Renal pelvis (tissue), 4 donors: Measurements from ENCODE around the gene SLC2A13. TPM values are rescaled to one million over a fixed set of nuclear protein-coding genes. Genes with fewer than 3 reads are reported as not detected.

Experiments
- DNase-seq: peaks from one replicate; pipeline ENCODE4 v3.0.0-alpha.2; 2013
- polyA plus RNA-seq, 3 donors: library from polyadenylated mRNA; unstranded; fragments of 120-200 nt; gene quantifications; one replicate each; pipeline ENCODE4 v1.2.1, GENCODE V29; 2013; ENCODE audit not compliant: insufficient read length in 3 of 3

The SLC2A13 gene
- polyA plus RNA-seq, 3 donors = 10.7 to 11.7 (median 11.6) TPM

DNA sequence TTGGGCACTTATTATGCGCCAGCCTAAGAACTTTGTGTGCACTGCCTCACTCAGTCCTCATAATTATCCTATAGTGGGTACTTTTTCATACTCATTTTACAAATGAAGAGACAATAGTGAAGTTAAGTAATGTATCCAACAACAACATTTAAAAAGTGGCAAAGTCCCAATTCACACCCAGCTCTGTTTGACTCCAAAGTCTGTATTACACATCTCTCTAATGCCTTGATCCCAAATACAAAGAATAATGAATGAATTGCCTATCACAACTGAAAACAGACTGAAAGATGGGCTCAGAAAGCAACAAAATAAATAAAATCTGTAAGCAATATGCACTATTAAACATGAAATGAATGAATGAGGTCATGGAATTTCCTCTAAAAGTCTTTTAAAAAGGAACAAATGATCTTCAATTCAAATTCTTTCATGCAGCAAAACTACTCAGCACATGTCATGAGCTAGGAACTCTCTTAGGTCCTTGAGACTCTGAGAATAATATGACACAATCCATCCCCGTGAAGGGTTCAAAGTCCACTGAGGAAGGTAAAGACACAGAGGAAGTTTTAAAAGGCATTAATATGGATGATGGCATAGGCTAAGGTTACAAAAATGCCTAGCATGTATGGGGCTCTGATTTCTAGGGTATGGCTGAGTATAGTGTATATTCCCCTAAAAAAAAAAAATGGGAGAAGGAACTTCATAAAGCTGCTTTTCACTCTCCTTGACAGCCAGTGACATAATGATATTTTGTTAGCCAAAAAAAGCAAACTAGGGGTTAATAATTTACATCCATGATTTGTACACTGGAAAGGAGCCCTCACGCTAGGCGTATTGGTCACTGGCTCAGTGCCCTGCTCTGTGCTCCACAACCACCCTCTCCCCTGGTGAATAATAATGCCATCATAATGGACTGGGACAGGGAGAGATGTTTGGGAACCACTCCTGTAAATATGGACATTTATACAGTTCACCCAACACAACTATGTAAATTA, 103.4 kb downstream of the SLC2A13 start:
- DNase-seq = no peak

DNA sequence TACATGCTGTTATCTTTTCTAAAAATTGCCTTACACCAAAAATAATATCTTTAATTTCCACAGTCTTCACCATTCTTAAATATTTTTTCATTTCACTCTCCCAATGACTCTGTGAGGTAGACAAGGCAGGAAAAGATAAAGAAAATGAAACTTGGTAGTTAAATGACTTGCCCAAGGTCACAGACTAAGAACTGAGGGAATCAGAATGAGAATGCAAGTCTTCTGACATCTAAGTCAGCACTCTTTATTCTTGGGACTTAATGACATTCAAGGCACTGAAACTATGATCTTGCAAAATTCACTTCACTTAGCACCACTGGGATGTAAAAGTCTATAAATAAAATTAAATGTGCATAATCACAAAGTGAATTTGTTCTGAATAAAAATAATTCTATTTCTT, 104.5 kb downstream of the SLC2A13 start:
- DNase-seq = no peak

DNA sequence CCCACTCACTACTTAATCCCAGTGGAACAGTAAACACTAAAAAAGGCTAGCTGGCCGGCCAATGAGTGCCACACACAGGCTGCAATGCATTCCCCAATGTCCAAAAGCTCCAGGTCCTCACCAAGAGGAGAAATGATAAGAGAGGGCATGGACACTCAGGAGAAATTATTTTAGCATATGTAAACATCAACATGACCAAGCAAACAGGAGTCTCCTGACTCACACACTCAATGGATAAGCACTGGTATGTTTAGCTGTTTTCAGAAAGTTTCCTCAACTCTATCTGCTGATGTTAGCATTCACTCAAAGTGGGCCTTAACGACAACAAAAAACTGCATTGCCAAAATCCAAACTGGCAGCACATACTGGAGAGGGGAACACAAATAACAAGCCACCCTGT, 105.0 kb downstream of the SLC2A13 start:
- no peak for DNase-seq

DNA sequence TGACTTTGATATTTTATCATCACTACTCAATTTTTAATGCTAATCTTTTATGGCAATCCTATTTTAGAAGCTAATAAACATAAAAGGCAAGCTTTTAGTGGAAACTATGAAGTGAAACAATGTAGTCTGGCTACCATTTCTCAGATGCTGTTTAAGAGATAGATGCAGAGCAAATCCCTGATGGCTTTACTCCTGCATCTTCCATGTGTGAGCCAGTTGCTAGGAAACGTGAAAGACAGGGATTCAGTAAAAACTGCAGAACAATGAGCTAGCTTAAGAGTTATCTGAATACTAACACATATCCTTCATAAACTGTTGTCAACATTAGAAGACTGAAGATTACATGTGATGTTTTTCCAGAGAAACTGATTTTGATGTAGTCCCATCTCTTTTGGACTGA, 112.6 kb downstream of the SLC2A13 start:
- DNase-seq = no peak

DNA sequence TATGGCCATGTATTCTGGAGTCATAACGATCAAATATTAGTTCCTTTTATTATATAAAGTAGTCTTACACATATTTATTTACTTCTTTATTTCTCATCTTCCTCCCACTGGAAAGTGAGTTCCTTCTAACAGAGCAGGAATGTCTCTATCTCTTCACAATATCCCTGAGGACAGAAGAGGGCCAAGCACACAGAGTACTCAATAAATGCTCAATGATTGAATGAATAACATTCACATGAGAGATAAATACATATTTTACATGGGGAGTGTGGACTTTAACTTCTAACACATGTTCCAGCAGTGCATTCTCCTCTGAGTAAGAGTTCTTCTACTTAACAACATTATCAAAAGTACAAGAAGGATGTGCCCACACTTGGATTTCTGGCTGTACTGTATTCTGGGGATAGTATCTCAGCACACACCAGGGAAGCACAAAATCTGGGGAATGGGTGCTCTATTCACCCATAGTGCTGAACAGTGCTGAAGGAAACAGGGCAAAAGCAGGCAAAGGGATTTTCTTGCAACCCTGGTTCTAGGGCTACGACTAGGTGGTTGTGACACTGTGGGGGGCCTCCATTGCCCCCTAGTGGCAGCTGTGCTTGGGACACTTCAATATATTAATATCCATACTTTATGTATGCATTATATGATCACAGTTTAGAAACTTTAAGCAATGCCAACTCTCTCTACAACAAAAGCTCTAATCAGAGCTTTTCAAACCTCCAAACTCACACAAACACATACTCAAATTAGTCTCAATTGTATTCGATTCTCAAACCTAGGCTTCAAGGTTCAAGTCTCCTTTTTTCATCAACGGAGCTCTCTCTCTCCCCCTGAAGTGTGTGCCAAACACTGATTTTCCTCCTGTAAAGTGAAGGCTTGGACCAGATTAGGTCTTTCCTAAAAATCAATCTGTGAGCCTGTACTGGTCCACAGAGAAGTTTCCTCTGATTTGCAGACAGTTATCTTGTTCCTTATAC, 115.5 kb downstream of the SLC2A13 start:
- DNase-seq = peak; percentile 34

DNA sequence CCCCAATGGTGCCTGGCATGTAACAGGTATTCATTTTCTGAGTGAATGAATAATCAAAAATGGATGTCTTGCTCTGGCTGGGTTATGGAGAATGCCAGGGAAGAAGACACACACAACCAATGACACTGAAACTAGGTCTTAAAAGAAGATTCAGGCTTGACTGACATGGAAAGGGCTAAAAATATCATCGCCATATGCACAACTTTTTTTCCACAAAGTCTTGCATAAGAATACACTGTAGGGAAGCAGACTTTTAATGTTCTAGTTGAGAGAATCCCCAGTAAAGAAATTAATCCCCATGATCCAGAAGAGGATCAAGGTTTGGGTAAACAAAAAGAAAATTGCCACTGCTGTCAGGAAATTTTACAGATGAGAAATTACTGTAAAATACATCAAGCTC, 116.4 kb downstream of the SLC2A13 start:
- no peak for DNase-seq

DNA sequence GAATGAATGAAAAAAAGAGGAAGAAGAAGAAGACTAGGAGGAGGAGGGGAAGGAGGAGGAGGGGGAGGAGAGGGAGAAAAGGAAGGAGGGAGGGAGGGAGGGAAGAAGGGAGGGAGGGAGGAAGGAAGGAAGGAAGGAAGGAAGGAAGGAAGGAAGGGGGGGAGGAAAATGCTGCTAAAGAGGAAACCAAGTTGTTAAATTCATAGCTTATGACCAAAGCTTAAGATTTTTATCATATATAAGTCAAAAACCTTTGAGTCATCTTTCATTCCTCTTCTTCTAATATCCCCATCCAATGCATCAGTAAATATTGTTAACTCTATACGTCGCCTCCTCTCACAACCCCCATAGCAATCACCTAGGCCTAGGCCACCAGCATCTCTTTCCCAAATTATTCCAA, 117.3 kb downstream of the SLC2A13 start:
- DNase-seq = no peak

DNA sequence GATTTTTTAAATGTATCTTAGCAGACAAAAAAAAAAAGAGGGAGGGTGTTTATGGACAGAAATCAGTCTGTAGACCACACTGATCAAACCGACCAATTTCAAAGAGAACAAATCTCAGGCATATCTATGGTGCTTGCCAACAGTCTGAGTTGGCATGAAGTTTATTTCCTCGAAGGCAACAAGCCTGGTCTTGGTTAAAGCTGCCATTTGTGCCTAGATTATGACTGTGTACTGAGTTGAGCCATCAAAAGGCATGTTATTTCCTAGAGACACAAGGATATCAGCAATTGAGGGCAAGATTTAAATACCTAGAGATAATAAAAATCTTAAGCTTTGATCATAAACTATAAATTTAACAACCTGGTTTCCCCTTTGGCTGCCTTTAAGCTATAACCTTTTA, 119.2 kb downstream of the SLC2A13 start:
- DNase-seq = no peak

DNA sequence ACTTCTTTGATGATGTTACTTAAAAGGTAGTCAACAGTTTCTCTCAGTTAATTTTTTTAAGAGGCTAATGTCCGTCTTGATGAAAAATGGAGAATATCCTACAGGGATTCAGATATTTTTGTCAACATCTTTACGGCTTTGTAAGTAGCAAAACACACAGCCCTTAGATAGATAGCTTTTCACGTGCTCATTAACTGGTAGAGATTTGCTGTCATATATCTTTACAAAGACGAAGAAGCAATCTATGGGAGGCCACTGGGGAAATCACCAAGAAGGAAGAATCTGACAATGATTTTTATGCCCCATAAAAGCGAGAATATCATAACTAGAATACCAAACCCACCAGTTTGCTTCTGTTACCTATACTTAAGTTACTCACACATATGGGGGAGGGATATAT, 121.2 kb downstream of the SLC2A13 start:
- no peak for DNase-seq

DNA sequence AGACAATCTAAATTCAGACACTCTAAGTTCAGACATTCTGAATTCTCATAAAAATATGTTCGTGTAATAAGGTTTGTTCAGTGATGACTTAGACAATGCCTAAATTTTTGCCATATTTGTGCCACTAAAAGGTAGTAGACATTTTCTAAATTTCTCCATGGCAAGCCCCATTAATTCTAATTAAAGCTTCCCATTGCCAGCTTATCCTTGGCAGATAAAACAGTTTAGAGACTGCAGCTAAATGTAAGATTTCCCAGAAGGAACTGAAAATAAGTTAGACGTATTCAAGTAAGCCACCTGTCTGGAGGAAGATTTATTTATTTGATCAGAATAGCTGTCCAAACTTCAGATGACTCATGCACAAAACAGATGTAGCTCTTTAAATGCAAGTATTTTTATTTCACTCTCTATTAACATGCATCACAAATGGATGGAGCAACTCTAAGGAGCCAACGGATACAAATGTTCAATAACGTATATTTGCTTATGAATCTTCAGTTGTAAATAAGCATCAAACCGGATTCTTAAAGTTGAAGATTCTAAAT, 130.4 kb downstream of the SLC2A13 start:
- DNase-seq = no peak

DNA sequence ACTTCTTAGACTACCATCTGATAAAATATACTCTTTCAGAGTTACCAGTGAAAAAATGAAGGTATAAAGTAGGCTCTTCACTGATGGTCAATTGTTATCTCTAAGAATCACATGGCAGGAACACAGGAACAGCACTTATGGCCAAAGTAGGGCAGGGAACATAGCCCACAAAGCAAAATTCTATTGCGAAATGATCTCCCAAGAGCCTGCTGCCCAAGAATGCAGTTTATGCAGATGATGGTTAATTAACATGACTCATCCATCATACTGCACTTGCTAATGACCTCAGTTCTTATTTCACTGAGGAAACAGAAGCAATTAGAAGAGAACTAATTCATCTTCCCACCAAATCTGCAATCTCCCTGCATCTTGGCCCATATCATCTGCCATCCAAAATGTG, 133.8 kb downstream of the SLC2A13 start:
- no peak for DNase-seq

DNA sequence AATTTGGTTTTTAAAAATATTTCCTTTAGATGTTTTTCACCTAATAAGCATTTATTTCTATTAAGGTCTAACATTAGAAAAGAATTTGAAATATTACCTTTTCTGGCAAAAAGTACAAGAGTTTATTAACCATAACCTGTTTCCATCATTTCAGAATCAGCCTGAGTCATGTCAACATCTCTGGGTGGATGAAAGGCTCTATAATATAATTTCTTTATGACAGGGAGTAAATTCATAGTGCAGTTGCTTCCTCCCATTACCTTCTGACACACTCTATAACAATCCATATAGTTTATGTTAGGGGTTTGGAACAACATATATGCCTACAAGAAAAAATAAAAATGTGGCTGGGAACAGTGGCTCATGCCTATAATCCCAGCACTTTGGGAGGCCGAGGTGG, 134.5 kb downstream of the SLC2A13 start:
- no peak for DNase-seq

DNA sequence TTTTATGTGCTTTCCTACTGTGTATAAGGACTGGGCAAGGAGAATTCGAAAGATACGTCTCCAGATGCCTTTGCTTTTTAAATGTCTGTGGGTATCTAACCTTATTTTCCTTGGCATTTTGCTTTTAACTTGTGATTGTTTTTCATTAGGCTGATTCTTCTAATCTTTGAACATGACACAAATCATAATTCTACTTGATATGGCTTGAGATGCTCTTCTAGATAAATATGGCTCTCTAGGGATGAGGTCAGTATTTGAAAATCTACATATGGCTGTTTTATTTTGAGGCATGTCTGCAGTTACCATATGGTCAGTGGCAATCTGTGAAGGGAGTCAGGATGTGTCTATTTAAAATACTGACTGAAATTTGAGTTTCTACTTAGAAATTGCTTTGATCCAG, 139.2 kb downstream of the SLC2A13 start:
- no peak for DNase-seq

DNA sequence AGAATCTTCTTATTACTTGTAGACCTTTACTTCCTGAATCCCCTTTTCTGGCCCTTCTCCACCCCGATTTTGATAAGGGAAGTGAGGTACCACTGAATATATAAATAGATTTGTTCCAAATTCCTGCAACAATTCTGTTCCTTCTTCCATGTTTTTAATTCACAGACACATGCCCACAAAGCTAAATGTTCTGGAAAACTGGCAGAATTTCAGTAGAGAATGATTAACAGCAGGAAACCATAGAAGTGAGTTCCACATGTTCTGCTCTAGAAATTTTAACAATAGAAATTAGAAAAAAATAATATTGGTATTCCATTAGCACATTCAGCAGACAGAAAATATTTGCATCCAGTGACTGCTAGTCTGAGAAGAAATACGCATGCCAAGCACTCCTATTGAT, 139.6 kb downstream of the SLC2A13 start:
- DNase-seq = no peak

DNA sequence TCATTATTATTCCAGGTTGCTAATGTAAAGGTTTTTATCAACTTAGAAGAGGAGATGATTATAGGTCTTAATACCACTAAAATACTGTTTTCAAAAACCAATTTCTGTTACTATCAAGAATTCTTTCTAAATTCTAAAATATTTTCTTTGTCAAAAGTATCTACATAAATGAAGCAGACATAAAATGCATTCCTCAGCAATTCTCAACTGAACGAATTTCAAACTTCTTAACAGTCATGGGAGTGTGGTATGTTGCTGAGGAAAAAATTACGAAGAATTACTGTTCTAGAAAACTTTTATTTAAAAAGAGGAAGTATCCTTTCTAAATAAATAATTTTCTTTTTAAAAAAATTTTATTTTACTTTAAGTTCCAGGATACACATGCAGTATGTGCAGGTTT, 146.4 kb downstream of the SLC2A13 start:
- no peak for DNase-seq

DNA sequence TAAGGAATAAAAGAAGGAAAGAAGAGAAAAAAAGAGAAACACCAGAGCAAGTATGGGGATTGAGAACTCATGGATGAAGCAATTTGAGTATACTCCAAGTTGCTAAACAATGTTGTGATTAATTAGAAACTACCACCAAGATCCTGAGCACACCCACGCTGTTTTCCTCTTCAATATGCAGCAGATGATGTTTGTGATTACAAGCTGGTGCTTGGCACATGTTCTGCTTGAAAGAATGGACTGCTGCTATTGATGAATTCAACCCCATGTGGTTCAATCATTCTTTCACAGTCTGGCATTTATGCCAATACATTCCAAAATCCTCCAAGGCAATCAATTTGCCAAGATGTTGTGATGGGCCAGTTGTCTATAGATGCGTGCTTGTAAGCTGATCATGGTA, 146.8 kb downstream of the SLC2A13 start:
- no peak for DNase-seq

DNA sequence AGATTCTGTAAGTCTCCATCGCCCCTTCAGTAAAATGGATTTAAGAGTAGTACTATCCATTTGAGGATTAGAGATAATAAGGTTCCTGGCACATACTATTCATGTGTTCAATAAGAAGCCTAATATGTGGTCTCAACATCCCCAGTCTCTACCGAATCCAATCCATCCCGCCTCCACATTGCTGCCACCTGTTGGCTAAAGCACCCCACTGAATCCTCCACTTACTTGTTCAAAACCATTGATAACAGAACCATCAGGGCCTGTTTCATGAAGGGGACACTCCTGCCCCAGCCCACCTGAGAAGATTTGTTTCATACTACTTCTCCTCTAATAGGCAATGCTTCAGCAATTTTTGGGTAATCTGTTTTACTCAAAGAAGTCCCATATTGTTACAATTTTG, 147.5 kb downstream of the SLC2A13 start:
- no peak for DNase-seq

DNA sequence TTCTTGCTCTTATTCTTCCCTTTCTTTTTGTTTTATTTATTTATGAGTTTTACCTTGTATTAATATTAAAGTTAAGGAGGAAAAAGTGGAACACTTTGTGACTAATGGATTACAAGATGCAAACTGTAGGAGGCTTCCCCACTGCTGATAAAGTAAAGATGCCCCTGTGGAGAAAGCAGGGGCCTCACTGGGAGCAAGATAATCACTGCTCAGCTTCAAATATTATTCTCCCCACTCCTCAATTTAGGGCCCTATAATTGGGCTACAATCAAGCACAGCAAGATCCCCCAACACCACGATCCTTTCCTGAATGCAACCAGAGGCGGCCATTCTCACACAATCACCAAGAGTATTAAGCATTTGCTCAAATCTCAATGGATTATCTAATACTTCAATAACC, 149.2 kb downstream of the SLC2A13 start:
- DNase-seq = no peak

DNA sequence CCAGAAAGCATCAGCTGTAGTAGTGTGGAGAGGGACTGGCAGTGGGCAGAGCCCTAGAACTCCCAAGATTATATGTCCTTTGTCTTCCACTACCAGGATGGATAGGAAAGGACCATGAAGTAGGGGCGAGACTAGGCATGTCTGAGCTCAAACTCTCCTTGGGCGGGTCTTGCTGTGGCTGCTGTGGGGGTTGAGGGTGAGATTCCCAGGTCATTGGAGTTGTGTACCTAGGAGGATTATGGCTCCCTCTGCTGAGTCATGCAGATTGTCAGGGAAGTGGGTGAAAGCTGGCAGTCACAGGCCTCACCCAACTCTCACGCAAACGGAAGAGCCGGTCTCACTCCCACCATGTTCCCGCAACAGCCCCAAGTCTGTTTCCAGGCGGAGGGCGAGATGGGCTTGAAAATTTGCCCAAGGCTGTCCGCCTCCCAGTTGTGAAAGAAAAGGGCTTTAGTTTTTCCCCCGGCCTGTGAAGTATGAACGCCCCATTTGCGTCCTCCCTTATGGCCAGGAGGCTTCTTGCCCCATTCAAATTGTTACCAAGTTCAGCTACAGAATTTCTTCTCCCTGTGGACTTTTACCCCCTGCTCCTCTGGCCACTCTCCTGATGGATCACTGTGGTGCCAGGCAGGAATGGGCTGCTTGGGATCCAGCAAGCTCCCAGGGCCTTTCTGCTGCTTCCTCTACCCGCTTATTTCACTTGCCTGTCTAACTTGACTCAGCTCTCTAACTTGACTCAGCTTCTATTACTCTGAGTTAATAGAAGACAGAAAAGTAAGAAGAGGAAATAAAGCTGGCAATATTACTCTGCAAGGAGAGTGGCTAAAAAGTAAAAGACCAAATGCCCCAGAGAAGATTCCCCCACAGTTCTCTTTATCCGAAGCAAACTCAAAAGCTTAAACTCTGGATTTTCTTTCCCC, 159.3 kb downstream of the SLC2A13 start:
- DNase-seq = no peak

DNA sequence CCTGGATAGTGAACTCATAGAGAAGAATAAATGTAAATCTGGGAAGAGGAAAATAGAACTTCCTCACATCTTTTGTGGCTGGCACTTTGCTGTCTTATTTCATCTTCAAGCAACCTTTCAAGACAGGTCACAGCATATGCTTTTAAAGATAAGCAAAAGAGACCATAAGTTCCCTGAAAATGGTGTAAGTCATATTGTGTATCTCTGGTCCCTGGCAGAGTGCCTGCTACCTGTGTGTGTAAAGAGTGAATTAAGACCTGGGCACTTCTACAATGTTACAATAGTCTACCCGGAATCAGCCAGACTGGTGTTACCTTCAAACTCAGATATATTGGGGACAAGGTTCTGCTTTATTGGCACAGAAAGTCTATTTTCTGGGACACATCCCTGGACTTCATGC, 168.8 kb downstream of the SLC2A13 start:
- DNase-seq = no peak

DNA sequence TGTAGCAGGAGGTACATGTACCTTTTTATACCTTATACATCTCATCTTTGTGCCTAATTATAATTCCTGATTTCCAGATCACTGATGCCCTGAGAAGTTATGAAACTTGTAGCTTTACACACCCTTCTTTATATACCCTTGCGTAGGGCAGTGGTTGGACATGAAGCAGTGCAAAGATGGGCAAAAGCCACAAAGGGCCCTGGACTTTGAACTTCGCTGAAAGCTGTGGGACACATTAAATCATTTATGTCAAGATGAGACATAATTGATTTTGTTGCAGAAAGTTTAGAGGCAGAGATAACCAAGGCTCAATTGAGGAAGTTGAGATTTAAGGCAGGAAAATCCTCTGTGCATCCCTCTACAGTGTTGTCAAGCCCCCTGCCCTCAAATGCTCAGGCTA, 170.0 kb downstream of the SLC2A13 start:
- DNase-seq = no peak
